Skeletal muscle cell (primary cell): ENCODE measurements around the gene GBA2.

Source experiments
- DNase-seq: peaks from one replicate; pipeline ENCODE4 v3.0.0-alpha.2; 2010; ENCODE audit warnings: low read depth
- H3K4me3 ChIP-seq: 2 replicates; pipeline ENCODE4 v1.5.1; 2011; ENCODE audit warnings: low read depth, mild to moderate bottlenecking, control low read depth, low read length, moderate library complexity

Gene GBA2

DNA sequence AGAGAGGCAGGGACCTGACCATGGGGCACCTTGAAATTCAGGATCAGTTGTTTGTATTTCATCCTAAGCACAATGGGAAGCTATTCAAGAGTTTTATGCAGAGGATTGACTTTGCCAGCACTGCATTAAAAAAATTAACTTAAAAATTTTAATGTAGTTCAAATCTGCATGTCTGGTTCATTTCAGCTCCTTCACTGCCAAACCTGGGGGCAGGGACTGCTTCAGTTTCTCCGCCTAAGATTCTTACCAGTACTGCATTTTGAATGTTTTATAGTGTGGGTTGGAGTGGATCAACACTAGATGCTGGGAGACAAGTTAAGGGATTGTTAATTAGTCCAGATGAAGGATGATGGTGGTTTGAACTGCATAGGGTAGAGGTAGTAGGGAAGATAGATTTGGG lies 20.7 kb upstream of the GBA2 start:
- DNase-seq = no peak
- no peak overlapping the region for H3K4me3 ChIP-seq

DNA sequence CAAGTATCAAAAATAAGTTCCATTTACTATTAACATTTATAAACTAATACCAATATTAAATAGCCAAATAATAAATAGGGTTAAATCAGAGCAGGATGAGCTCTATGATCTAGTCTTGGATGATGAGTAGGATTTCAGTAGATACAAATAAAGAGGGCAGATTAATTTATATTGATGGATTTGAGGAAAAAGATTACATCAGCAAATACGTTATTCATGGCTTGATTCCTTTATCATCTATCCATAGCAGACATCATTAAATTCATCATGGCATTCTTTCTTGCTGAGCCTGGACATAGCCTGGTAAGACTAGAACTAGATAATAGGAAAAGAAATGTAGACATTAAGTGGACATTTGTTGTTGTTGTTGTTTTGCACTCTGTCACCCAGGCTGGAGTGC lies 18.4 kb upstream of the GBA2 start:
- no peak overlapping the region for H3K4me3 ChIP-seq
- DNase-seq = no peak

DNA sequence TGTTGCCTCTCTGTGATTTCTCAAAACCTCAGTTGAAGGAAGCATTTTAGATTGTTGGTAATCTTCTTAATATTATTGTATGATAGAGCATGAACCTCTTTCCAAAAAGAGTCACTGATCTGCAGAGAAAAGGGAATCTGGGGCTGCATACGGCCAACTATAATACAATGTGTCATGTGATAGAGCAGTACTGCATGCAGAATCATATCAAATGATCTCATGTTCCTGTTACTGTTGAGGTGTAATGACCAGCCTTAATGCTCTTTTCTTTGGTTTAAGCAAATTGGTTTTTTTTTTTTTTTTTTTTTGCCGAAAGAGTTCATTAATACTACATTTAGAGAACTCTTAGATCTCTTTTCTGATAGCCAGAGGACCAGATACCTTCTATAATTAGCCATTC lies 18.0 kb upstream of the GBA2 start:
- DNase-seq = no peak
- H3K4me3 ChIP-seq = no peak overlapping the region

DNA sequence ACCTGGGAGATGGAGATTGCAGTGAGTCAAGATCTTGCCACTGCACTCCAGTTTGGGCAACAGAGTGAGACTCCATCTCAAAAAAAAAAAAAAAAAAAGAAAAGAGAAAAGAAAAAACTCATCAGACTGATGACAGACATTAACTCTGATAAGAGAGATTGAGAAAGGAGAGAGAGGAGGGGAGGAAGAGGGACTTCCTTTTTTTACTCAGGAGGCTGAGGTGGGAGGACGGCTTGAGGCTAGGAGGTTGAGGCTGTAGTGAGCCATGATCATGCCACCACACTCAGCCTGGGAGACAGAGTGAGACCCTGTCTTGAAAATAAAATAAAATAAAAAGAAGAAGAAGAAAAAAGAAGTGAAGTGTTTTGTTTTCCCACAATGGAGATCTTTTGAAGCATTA lies 14.8 kb upstream of the GBA2 start:
- H3K4me3 ChIP-seq = no peak overlapping the region
- DNase-seq = no peak

DNA sequence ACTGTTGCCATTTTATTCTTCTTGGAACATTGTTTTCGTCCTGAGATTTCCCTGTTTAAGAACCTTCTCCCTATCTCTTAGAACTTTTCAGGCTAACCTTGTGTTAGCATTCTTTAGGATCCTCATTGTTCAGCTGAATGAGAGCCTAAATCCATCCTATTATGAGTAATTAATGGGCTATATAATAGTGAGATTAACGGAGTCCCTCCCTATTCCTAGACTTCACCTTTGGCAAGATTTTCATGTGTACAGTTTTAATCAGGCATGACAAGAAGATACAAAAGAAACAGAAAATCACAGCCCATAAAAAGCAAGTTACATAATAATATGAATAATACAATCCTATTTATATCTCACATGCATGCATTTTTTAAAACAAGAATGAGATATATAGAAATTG lies 14.2 kb upstream of the GBA2 start:
- no peak overlapping the region for H3K4me3 ChIP-seq
- DNase-seq = no peak

DNA sequence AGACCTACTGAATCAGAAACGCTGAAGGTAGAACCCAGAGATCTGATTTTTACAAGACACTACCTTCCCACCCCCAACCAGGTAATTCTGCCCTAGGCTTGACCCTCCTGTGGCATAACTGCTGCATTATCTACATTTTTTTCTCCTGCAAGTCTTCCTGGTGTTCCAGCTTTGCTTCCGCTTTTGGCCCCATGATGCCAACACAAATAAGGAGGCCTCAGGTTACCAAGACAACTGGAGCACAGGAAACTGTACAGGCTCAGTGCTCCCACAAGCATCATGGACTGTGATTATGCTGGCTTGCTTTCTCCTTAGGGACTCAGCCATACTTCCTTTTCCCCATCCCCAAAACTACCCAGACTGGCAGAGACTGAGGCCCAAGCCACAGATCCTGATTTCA lies 11.6 kb upstream of the GBA2 start:
- no peak overlapping the region for H3K4me3 ChIP-seq

DNA sequence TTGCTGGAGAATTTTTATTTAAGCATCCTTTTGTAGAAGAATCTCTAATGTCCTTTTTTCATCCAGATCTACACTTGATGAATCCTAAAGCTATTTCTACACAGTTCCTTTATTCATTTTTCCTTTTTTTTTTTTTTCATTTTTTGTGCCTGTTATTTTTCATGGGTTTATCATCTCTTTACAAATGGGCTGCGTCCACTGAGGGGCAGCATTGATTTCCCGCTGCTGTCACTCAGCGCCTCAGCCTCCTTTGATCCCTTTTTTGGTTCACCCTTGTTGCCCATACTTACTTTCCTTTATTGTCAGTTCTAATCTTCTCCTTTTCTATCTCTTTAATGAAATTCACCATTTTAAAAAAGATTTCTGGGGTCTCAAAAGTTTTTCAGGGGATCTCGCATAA lies 10.8 kb upstream of the GBA2 start:
- DNase-seq = no peak
- H3K4me3 ChIP-seq = no peak overlapping the region

More for the DNA sequence above, 11.6 kb upstream of the GBA2 start:
- DNase-seq = peak; percentile 34

DNA sequence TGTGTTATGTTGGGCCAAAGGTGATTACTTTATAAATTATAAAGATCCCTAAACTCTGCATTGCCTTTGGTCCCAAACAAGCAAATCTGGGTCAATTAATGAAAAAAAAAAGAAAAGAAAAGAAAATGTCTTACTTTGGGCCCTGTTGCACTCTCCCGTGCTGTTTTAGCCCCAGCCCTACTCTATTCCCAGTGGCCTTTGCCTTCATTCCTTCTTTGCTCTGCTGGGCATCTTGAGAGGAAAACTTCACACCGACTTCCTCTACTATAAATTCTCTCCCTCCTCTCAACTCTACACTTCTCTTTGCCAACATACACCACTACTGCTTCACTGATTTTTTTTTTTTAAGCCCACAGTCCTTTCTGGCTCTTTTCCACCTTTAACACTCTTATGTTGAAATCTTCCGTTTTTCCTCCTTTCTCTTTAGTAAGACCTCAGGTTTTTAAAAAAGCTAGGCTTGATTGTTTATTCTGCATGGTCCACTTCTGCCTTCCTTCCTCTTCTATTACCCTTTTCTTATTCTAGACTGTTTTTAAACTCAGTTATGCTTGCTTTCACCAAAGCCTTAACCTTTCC lies 9.5 kb upstream of the GBA2 start:
- H3K4me3 ChIP-seq = no peak overlapping the region
- DNase-seq = peak; percentile 36

DNA sequence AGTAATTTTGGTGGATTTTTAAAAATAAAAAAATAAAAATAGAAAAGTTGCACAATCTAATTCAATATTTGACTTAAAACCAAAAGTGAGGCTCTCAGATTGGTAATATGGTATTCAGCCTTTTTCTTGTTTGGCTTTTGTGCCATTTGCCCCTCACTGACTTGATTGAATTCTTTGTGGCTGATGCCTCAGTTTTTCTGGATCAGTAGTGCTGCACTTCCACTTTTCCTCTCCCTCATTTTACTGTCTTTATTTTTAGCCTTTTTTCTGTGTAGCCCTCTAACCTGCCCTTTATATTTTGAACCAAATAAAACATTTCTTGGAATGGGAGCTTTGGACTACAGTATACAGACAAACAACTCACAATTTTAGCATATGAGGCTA lies 8.9 kb upstream of the GBA2 start:
- H3K4me3 ChIP-seq = no peak overlapping the region
- no peak for DNase-seq

DNA sequence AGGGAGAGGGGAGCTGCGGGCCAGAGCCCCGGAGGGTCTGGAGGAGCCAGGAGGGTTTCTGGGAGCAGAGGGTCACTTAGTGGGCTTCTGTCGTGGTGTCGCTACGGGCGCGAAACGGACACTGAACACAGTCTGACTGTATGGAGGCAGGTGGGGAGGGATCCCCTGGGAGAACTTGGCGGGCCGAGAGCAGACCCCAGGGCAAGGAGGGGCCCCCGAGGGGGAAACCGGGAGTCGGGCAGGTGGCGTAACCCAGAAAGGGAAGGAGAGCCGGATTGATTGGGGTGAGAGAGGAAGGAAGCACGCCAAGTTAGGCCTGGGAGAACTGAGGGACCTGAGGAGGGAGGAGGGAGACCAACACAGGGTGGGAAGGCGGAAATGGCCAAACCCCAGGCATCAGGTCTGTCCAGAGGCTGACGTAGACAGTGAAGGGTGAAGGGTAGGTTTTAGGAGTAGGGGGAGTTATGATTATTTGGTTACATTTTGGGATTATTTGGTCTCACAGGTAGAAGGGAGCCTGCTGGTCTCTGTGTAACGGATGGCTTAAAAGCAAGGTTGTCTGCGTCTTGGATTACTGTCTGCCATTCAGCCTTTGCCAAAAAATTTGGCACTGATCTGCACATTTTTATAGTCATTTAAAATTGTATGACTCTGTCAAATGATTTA lies 8.3 kb upstream of the GBA2 start:
- no peak for DNase-seq

DNA sequence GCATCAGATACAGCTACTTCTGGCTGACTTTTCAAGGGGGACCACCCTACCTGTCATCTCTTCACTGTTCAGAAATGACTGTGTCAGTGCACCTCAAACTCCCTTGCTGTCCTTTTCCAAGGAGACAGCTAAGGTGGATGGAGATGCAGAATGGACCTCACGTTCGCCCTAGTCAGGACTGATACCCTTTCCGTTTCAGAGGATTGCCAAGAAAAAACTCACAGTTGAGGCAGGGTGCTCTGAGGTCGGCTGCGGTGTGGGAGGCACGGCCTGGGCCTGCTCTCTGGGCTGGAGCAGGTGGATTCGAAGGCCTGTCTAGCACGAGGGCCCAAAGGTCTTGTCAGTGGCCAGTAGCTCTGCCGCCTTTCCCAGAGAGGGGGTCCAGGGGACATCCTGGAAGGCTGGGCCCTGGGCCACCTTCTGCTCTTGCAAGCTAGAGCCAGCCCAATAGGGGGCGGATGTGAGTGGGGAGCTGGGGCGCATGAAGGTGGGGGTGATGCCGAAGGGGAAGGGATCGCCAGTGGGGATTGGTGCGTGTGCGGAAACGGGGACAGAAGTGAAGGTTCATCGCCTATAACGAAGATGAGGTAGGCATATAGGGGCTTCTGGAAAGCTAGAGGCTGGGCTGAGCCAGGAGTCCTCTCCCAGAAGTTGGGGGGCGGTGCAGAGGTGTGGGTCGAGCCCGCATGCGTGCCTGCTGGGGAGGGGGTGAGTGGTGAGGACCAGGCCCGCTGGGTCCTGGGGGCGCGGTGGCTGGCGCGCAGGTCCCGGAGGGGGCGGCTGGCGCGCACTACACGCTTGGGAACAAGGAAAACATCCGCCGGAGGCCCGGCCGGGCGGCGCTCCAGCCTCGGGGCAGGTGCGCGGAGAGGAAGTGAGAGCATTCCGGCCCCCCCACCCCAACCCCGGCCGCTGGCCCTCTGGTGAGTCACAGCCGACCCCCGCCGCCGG lies 7.5 kb upstream of the GBA2 start:
- H3K4me3 ChIP-seq = peak overlapping the region; percentile 36
- no peak for DNase-seq

More for the DNA sequence above, 8.3 kb upstream of the GBA2 start:
- peak overlapping the region; percentile 36 for H3K4me3 ChIP-seq

DNA sequence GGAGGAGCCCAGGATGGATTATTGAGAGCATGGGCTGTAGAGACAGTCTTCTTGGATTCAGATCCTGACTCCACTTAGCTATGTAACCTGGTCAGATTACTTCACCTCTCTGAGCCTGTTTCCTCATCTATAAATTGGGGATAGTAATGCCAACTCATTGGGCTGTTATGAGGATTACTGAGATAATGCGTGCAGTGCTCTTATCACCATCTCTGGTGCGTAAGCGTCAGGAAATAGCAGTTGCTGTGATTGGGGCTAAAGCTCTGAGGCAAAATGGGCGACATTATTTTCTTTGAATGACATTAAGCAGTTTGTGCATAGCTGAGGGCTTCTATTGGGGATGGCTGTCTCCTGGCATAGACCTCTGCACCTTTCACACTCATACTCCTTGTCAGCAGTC lies 6.0 kb upstream of the GBA2 start:
- no peak for DNase-seq
- H3K4me3 ChIP-seq = no peak overlapping the region

DNA sequence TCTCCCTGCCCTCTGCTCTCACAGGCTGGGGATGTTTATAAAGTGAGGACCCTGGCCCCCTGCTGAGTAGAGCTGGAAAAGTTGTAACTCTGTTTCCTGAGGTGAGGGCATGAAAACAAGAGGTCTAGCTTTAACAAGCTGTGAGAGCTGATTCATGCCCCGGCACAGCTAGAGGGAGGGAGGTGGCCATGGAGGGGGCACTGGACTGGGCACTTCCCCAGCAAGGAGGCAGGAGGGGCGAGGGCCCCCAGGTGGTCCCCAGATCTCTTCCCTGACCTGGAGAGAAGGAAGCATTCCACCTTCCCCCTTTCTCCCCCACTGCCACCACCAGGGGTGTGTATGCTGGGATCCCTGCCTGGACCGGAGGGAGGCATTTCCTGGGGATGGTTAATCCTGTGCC lies 5.2 kb upstream of the GBA2 start, which contains the start of gene MSMP:
Gene MSMP, minus strand, starts transcription at position 13 of the 400 bp plus-strand sequence. CDS start 147 bp downstream, outside the sequence.
- no peak within 1 kb of the TSS for H3K4me3 ChIP-seq
- DNase-seq = no peak

DNA sequence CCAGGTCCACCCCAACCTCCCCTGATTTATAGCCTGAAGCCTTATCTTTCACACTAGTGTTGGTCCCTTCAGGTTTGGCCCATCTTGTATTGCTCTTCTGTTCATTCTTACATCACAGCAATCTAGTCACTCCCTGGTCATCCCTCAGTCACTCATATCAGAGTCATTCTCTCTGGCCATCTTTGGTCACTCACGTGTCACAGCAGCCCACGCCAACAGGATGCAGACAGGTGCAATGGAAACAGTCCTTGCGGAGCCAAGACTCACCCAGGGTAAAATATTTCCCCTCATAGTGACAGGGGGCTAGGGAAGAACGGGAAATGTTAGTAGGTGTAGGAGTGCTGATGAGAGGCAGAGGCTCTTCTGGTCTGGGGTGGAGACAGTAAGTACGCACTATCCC lies 4.4 kb upstream of the GBA2 start:
- no peak overlapping the region for H3K4me3 ChIP-seq
- DNase-seq = no peak

DNA sequence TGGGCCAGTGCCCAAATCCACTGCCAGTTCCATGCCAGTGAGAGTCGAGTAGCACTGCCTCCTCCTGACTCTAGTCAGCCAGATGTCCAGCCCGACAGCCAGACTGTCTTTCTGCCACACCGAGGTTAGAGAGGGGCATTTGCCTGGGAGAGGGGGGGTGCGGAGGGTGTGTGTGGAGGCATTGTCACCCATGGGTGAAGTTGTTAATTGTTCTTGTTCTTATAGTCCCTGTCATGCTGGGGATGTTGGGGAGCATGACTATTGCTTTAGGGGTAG lies 1.2 kb upstream of the GBA2 start:
- peak overlapping the region; percentile 92 for H3K4me3 ChIP-seq
- no peak for DNase-seq

DNA sequence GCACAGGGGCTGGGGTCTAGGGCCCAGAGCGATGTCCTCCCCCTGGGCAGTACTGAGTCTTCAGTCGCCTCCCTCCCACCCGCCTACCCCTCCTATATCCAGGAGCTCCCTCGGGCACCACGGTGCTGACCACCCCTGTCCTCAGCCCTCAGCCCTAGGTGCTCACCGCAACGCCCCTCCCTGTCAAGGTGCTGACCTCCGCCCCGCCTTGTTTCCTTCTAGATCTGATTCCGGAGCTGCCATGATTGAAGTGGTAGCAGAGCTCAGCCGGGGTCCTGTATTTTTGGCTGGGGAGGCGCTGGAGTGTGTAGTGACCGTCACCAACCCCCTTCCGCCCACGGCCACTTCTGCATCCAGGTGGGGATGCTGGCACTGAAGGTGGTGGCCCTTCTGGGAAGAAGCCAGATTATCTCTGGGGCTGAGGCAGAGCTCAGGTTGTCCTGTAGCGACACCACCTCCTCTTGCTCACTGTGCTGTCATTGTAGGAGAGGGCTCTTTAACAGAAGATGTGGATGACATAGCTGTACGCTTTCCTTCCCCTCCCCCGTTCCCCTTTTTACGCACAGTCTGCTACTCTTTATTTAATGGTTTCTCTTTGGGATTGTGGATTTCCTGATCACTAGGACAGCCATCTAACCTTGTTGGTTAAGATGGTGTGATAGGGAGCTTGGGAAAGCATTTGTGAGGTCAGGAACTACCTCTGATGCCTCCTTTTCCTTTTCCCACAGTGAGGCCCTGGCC lies 657 bp upstream of the GBA2 start:
- no peak for DNase-seq
- H3K4me3 ChIP-seq = peak overlapping the region; percentile 92

DNA sequence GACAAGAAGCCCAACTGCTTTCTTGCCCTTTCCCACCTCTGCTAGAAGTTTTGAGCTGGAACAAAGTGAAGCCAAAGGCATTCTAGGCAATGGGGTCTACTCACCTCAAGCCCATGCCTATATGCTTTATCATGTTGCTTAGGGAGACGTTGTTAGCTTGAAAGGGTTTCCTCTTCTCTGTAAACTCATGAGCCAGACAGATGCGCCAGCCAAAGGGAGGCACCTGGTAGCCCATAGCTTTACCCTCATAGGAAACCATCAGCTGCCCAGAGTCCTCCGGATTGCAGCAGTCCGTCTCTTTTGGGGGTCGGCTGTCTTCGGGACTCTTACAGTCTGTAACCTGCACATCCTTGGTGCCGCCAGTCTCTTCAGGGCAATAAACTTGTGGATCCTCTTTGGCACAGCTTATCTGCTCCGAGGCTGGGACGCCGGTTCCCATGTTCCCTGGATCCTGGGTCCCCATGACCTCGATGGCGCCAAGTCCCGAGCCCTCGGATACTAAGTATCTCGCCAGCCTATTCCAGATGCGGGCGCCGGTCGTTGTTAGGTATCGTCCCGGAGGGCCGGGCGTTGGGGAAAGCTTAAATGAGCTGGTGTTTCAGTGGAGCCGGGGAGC lies 678 bp downstream of the GBA2 start:
- H3K4me3 ChIP-seq = peak overlapping the region; percentile 92
- no peak for DNase-seq

DNA sequence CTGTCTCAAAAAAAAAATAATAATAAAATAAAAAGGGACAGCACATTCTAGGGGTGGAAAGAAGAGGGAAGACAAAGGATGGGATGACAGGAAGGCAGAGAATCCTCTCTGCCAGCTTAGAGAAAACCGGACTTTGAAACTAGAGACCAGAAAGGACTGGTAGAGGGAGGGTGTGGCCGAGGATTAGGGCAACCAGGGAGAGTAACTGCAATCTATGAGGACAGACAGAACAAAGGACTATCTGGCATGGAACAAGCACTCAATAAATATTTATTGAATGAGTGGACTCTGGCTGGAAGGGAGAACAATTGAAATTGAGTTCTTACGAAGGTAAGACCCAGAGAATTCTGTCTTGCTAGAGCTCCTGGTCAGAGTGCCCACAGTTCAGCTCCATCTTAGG lies 2.4 kb downstream of the GBA2 start:
- DNase-seq = no peak
- peak overlapping the region; percentile 92 for H3K4me3 ChIP-seq

DNA sequence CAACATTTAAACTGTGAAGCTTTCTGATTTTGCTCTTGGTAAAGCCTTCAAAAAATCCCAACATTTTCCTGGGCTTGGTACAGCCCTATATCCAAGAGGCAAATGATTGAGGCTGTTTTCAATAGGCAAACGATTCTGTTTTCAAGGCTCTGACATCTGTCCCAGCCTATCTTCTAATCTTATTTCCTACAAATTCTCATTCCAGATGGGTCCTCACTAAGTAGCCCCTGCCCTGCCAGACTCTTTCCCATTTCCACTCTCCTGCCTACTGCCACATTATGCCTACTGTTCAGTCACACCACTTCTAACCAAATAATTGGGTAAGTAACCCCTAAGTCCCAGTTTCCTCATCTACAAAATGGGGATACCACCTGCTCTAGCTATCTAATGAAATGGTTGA lies 3.5 kb downstream of the GBA2 start:
- no peak for DNase-seq
- H3K4me3 ChIP-seq = no peak overlapping the region
